ENCODE results near the gene CA11.

Gene CA11

GRCh38 chr19:48596237-48596636, 49.8 kb downstream of the CA11 start:
- H3K4me3 ChIP-seq (ENCODE audit: low read length in 2 of 2), result no peak overlapping the region
- H3K9ac ChIP-seq (ENCODE audit: low read length in 2 of 2), result no peak overlapping the region
- H3K36me3 ChIP-seq (ENCODE audit: control insufficient read depth in 2 of 2, insufficient read depth in 2 of 2, low read length in 2 of 2), result no peaks in the 10 kb centered on the region
- H3K27me3 ChIP-seq (ENCODE audit: control insufficient read depth in 1 of 2, insufficient read depth in 2 of 2, low read length in 2 of 2), result peaks cover 0 to 2% of the 10 kb centered on the region in 2 donors
- H3K4me1 ChIP-seq (ENCODE audit: control insufficient read depth, insufficient read depth, low read length), result no peaks in the 10 kb centered on the region
- no peaks in the 10 kb centered on the region for H3K9me3 ChIP-seq (ENCODE audit: control insufficient read depth in 2 of 2, low read length in 2 of 2)
- no peak overlapping the region for H3K27ac ChIP-seq (ENCODE audit: low read length)

- no peak overlapping the region for H3K9ac ChIP-seq (ENCODE audit: low read length in 2 of 2)
- H3K27ac ChIP-seq (ENCODE audit: low read length), result no peak overlapping the region
- no peaks in the 10 kb centered on the region for H3K36me3 ChIP-seq (ENCODE audit: control insufficient read depth in 2 of 2, insufficient read depth in 2 of 2, low read length in 2 of 2)
- H3K4me1 ChIP-seq (ENCODE audit: control insufficient read depth, insufficient read depth, low read length), result no peaks in the 10 kb centered on the region
- H3K27me3 ChIP-seq (ENCODE audit: control insufficient read depth in 1 of 2, insufficient read depth in 2 of 2, low read length in 2 of 2), result peaks cover 0 to under 1% of the 10 kb centered on the region in 2 donors
- no peaks in the 10 kb centered on the region for H3K9me3 ChIP-seq (ENCODE audit: control insufficient read depth in 2 of 2, low read length in 2 of 2)
- H3K4me3 ChIP-seq (ENCODE audit: low read length in 2 of 2), result no peak overlapping the region
Observed at GRCh38 chr19:48595833-48596232, 50.2 kb downstream of the CA11 start.

GRCh38 chr19:48595171-48595570, 50.8 kb downstream of the CA11 start:
- no peak overlapping the region for H3K27ac ChIP-seq (ENCODE audit: low read length)
- no peaks in the 10 kb centered on the region for H3K27me3 ChIP-seq (ENCODE audit: control insufficient read depth in 1 of 2, insufficient read depth in 2 of 2, low read length in 2 of 2)
- H3K4me3 ChIP-seq (ENCODE audit: low read length in 2 of 2), result no peak overlapping the region
- no peaks in the 10 kb centered on the region for H3K36me3 ChIP-seq (ENCODE audit: control insufficient read depth in 2 of 2, insufficient read depth in 2 of 2, low read length in 2 of 2)
- no peak overlapping the region for H3K9ac ChIP-seq (ENCODE audit: low read length in 2 of 2)
- H3K4me1 ChIP-seq (ENCODE audit: control insufficient read depth, insufficient read depth, low read length), result no peaks in the 10 kb centered on the region
- no peaks in the 10 kb centered on the region for H3K9me3 ChIP-seq (ENCODE audit: control insufficient read depth in 2 of 2, low read length in 2 of 2)

- H3K27me3 ChIP-seq (ENCODE audit: control insufficient read depth in 1 of 2, insufficient read depth in 2 of 2, low read length in 2 of 2), result peaks cover 0 to 4% of the 10 kb centered on the region in 2 donors
- H3K9ac ChIP-seq (ENCODE audit: low read length in 2 of 2), result no peak overlapping the region
- no peaks in the 10 kb centered on the region for H3K9me3 ChIP-seq (ENCODE audit: control insufficient read depth in 2 of 2, low read length in 2 of 2)
- no peaks in the 10 kb centered on the region for H3K36me3 ChIP-seq (ENCODE audit: control insufficient read depth in 2 of 2, insufficient read depth in 2 of 2, low read length in 2 of 2)
- peaks cover 8% of the 10 kb centered on the region for H3K4me1 ChIP-seq (ENCODE audit: control insufficient read depth, insufficient read depth, low read length)
- no peak overlapping the region for H3K27ac ChIP-seq (ENCODE audit: low read length)
- H3K4me3 ChIP-seq (ENCODE audit: low read length in 2 of 2), result no peak overlapping the region
Observed at GRCh38 chr19:48591021-48591420, 55.0 kb downstream of the CA11 start.

GRCh38 chr19:48588670-48589401, 57.2 kb downstream of the CA11 start:
- peak overlapping the region in 1 of 2 donors; percentile 33 for H3K9ac ChIP-seq (ENCODE audit: low read length in 2 of 2)

More at GRCh38 chr19:48588670-48589401, 57.2 kb downstream of the CA11 start:
- no peaks in the 10 kb centered on the region for H3K36me3 ChIP-seq (ENCODE audit: control insufficient read depth in 2 of 2, insufficient read depth in 2 of 2, low read length in 2 of 2)
- H3K27ac ChIP-seq (ENCODE audit: low read length), result no peak overlapping the region
- peak overlapping the region; percentile 55 to 74 for H3K4me3 ChIP-seq (ENCODE audit: low read length in 2 of 2)
- peaks cover 11% of the 10 kb centered on the region for H3K4me1 ChIP-seq (ENCODE audit: control insufficient read depth, insufficient read depth, low read length)
- peaks cover 0 to 4% of the 10 kb centered on the region in 2 donors for H3K27me3 ChIP-seq (ENCODE audit: control insufficient read depth in 1 of 2, insufficient read depth in 2 of 2, low read length in 2 of 2)
- no peaks in the 10 kb centered on the region for H3K9me3 ChIP-seq (ENCODE audit: control insufficient read depth in 2 of 2, low read length in 2 of 2)
